MM.1S (cell line): ENCODE measurements around the gene LATS1.

Experiments used
- CTCF ChIP-seq: fragments of 300-600 bp; sonication (generic); IDR thresholded peaks from 2 replicates; pipeline ENCODE4 v1.5.1; 2016; ENCODE audit warnings: antibody characterized with exemption, low read length, mixed read lengths
- EZH2 ChIP-seq: fragments of 300-600 bp; sonication (generic); optimal IDR thresholded peaks from 2 replicates; pipeline ENCODE3; 2017; ENCODE audit warnings: low read depth, mild to moderate bottlenecking, antibody characterized with exemption, low read length, mixed read lengths

DNA sequence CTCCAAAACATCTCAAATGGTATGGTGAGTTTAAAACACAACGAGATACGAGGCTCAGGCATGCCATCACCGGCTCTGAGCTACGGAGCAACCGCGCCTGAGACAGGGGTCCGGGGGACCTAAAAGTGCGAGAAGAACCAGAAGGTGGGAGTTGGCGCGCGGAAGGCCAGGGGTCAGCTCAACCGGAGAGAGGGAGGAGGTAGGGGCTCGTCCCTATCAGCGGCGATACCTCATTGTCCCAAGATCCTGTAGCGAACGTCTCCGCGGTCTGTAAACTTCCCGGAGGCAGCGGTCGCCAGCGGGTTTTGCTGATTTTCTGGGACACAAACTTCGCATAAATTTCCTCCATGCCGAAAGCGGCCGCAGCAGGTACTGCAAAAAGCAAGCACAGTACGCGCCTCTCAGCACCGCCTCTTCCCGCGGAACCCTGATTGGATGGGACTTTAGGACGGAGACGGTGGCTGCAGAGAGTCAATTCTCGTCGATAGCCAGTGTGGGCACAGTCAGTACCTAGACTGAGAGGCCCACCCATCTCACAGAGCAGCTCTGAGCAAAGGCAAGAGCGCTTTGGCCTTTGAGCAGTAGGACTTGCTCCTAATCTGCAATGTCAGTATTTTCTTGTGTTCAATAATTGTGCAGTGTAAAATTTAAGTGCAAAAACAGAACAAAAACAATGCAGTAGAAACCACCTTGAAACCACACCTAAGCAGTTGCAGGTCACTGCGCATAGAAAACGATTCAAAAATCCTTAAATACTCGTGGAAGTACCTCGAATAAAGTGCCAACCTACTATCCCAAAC is 28.4 kb upstream of the LATS1 start, which contains the start of gene NUP43:
- TF ChIP-seq CTCF: no peak; the same call in 1 of the 2 replicates
- no peak for TF ChIP-seq EZH2
